ENCODE measurements around the gene ALG3. TPM values are rescaled to one million over a fixed set of nuclear protein-coding genes. Genes with fewer than 3 reads are reported as not detected.
A peak's percentile ranks its signal among the peaks of the same experiment; 100 is the strongest.

Gene ALG3
- total RNA-seq, 1 experiment from 2014 or later, result 72.7 TPM

DNA sequence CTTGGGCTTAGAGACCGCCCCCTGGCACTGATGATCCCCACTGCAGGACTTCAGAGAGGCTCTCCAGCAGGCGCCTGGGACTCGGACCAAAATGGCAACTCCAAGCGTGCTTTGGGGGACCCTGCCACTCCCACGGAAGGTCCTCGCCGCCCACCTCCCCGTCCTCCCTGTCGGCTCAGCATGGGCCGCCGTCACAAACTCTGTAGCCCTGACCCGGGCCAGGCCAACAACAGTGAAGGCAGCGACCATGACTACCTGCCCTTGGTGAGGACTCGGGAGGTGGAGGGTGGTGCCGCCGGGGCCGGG is 7.7 kb downstream of the ALG3 start:
- H3K9me3 ChIP-seq (ENCODE audit: control insufficient read depth, insufficient read depth, low read depth, low read length), result no peaks in the 10 kb centered on the region
- CTCF ChIA-PET, result interaction anchor here (1.4 kb wide), 1 partner anchor 14 kb away, joined by 7 read pairs; no protein-coding TSS in a partner anchor
- no peak for TF ChIP-seq TCF7L2 (IDR thresholded peaks at IDR 0.05; ENCODE audit: low read depth, low read length)
- TF ChIP-seq, protein P1, sequence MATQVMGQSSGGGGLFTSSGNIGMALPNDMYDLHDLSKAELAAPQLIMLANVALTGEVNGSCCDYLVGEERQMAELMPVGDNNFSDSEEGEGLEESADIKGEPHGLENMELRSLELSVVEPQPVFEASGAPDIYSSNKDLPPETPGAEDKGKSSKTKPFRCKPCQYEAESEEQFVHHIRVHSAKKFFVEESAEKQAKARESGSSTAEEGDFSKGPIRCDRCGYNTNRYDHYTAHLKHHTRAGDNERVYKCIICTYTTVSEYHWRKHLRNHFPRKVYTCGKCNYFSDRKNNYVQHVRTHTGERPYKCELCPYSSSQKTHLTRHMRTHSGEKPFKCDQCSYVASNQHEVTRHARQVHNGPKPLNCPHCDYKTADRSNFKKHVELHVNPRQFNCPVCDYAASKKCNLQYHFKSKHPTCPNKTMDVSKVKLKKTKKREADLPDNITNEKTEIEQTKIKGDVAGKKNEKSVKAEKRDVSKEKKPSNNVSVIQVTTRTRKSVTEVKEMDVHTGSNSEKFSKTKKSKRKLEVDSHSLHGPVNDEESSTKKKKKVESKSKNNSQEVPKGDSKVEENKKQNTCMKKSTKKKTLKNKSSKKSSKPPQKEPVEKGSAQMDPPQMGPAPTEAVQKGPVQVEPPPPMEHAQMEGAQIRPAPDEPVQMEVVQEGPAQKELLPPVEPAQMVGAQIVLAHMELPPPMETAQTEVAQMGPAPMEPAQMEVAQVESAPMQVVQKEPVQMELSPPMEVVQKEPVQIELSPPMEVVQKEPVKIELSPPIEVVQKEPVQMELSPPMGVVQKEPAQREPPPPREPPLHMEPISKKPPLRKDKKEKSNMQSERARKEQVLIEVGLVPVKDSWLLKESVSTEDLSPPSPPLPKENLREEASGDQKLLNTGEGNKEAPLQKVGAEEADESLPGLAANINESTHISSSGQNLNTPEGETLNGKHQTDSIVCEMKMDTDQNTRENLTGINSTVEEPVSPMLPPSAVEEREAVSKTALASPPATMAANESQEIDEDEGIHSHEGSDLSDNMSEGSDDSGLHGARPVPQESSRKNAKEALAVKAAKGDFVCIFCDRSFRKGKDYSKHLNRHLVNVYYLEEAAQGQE (IDR thresholded peaks at IDR 0.05; ENCODE audit: insufficient read depth in 1 of 2, low read depth in 2 of 2, low read length in 1 of 2), result 0 out of 4 replicates have a peak, but pooled peaks of 1 of the 2 experiments have one; percentile 27
- intact Hi-C loops (cut with micrococcal nuclease; ENCODE audit: unreplicated experiment), result loop anchor here (5.0 kb wide), 1 partner anchor 94 kb away; no protein-coding TSS in a partner anchor
- in situ Hi-C loops (cut with HindIII; ENCODE audit: low pct_unique_long_range_greater_than_20kb, low sequenced_read_pairs), result no loop called here
- BruUV-seq (replicated peaks), result no TSS peak
- H3K36me3 ChIP-seq (ENCODE audit: control insufficient read depth, insufficient read depth, low read length), result peaks cover 2% of the 10 kb centered on the region; the same call in 1 of the 2 replicates
- ATAC-seq (peak; percentile 29), DNase-seq (ENCODE audit: low read depth, low spot score) (no peak)
- H3K27ac ChIP-seq (ENCODE audit: low read length), result no peak overlapping the region
- H3K4me3 ChIP-seq (ENCODE audit: low read depth in 2 of 2, low read length in 2 of 2), result no peak overlapping the region
- POLR2A ChIA-PET, result no interaction called here
- peaks cover 6% of the 10 kb centered on the region for H3K4me1 ChIP-seq (ENCODE audit: control insufficient read depth, insufficient read depth, low read length)
- no peaks in the 10 kb centered on the region for H3K27me3 ChIP-seq (ENCODE audit: control insufficient read depth, insufficient read depth, low read length)

DNA sequence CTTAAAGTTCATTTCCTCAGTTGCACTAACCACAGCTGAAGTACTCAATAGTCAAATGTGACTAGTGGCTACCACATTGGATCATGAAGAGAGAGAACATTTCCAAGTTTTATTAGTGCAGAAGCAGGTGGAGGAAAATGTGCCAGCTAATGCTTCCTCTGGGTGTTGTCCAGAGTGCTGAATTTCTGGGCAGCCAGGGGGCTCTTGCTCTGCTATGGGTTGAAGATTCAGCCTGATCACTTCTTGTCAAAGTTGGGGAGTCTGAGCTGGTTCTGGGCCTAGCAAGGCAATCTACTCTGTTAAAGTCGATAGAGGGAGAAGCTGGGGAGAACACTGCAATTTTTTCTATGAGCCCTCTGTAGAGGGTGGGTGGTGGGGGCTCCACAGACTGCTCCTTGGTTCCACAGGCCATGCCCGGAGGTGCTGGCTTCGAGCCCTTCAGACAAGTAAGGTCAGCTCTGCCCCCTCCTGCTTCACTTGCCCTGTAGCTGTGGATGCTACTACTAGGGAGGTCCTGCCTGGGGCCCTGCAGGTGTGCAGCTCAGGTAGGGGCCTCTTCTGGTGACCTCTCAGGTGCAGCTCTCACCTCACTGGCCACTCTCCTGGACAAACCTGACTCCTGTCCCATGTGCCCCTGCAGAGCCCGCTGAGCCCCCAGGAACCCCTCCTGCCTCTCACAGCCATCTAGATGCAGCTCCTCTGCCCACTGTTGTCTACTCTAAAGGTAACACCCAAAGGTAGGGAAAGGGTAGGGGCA is 8.2 kb downstream of the ALG3 start:
- POLR2A ChIA-PET, result no interaction called here

More for the DNA sequence above, 8.2 kb downstream of the ALG3 start:
- intact Hi-C loops (cut with micrococcal nuclease; ENCODE audit: unreplicated experiment), result loop anchor here (5.0 kb wide), 1 partner anchor 93 kb away; no protein-coding TSS in a partner anchor
- H3K9me3 ChIP-seq (ENCODE audit: control insufficient read depth, insufficient read depth, low read depth, low read length), result no peaks in the 10 kb centered on the region
- peaks cover 2% of the 10 kb centered on the region; the same call in 1 of the 2 replicates for H3K36me3 ChIP-seq (ENCODE audit: control insufficient read depth, insufficient read depth, low read length)
- CTCF ChIA-PET, result interaction anchor here (1.4 kb wide), 1 partner anchor 13 kb away, joined by 7 read pairs; no protein-coding TSS in a partner anchor
- peaks cover 6% of the 10 kb centered on the region for H3K4me1 ChIP-seq (ENCODE audit: control insufficient read depth, insufficient read depth, low read length)
- ATAC-seq (0 out of 2 replicates have a peak, but pooled peaks have one; percentile 7), DNase-seq (ENCODE audit: low read depth, low spot score) (no peak)
- in situ Hi-C loops (cut with HindIII; ENCODE audit: low pct_unique_long_range_greater_than_20kb, low sequenced_read_pairs), result no loop called here
- BruUV-seq (replicated peaks), result no TSS peak
- H3K27me3 ChIP-seq (ENCODE audit: control insufficient read depth, insufficient read depth, low read length), result no peaks in the 10 kb centered on the region
- no peak overlapping the region for H3K27ac ChIP-seq (ENCODE audit: low read length)
- H3K4me3 ChIP-seq (ENCODE audit: low read depth in 2 of 2, low read length in 2 of 2), result no peak overlapping the region
- TF ChIP-seq SIN3A (IDR thresholded peaks at IDR 0.05; ENCODE audit: borderline replicate concordance, insufficient read depth, low read depth, low read length), result no peak
- TF ChIP-seq, protein P1 (IDR thresholded peaks at IDR 0.05; ENCODE audit: insufficient read depth in 1 of 2, low read depth in 2 of 2, low read length in 1 of 2), result peak; percentile 95 to 98
- TF ChIP-seq, protein P2, sequence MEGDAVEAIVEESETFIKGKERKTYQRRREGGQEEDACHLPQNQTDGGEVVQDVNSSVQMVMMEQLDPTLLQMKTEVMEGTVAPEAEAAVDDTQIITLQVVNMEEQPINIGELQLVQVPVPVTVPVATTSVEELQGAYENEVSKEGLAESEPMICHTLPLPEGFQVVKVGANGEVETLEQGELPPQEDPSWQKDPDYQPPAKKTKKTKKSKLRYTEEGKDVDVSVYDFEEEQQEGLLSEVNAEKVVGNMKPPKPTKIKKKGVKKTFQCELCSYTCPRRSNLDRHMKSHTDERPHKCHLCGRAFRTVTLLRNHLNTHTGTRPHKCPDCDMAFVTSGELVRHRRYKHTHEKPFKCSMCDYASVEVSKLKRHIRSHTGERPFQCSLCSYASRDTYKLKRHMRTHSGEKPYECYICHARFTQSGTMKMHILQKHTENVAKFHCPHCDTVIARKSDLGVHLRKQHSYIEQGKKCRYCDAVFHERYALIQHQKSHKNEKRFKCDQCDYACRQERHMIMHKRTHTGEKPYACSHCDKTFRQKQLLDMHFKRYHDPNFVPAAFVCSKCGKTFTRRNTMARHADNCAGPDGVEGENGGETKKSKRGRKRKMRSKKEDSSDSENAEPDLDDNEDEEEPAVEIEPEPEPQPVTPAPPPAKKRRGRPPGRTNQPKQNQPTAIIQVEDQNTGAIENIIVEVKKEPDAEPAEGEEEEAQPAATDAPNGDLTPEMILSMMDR (IDR thresholded peaks at IDR 0.05), result no peak

Data from Panc1 (cell line).